ENCODE measurements around the gene SEMA3C. TPM values are rescaled to one million over a fixed set of nuclear protein-coding genes. Genes with fewer than 3 reads are reported as not detected.
A peak's percentile ranks its signal among the peaks of the same experiment; 100 is the strongest.

SEMA3C gene
- total RNA-seq, 2 experiments from 2014 or later: 0.08 TPM

DNA sequence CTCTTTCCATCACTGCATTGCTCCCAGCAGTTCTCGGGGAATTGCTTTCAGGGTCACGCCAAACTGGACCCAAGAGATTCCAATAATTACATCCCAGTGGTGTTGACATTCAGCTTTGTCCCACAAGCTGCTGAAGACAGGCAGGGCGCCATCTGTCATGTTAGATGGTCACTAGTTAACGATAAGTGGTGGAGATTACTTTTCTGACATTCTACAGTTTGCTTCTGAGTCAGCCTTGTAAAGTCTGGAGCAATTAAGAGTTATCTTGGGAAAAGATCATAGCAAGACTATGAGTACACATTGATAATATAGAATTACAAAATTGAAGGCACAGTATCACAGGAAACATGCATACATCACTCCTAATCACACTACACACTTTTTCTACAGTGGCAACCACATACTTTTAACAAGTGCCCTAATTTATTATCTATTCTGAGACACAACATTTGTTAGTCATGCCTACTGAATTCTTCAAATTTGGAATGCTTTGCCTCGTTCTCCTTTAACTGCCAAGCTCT lies 41.9 kb downstream of the SEMA3C start:
- Mint-ChIP-seq H3K9me3 (no peaks in the 10 kb centered on the region), H3K36me3 (ENCODE audit: low read depth) (no peaks in the 10 kb centered on the region), H3K4me3 (no peak overlapping the region), H3K27me3 (no peaks in the 10 kb centered on the region), H3K4me1 (ENCODE audit: low read depth) (no peaks in the 10 kb centered on the region), H3K27ac (no peak overlapping the region)
- Histone ChIP-seq H3K9me3 (ENCODE audit: control insufficient read depth in 1 of 2, insufficient read depth in 1 of 2, low read length in 2 of 2) (peaks cover 0 to 4% of the 10 kb centered on the region in 2 experiments), H3K4me3 (ENCODE audit: low read length) (no peak overlapping the region), H3K27ac (ENCODE audit: low read depth in 1 of 2, low read length in 2 of 2) (no peak overlapping the region), H3K36me3 (ENCODE audit: insufficient read depth, low read length) (no peaks in the 10 kb centered on the region), H3K27me3 (ENCODE audit: control insufficient read depth in 1 of 2, insufficient read depth in 2 of 2, low read length in 2 of 2) (no peaks in the 10 kb centered on the region), H3K4me1 (ENCODE audit: insufficient read depth, low read length) (no peaks in the 10 kb centered on the region)
- POLR2A ChIA-PET: no interaction called here
- DNase-seq: no peak
- TF ChIP-seq, protein P1, sequence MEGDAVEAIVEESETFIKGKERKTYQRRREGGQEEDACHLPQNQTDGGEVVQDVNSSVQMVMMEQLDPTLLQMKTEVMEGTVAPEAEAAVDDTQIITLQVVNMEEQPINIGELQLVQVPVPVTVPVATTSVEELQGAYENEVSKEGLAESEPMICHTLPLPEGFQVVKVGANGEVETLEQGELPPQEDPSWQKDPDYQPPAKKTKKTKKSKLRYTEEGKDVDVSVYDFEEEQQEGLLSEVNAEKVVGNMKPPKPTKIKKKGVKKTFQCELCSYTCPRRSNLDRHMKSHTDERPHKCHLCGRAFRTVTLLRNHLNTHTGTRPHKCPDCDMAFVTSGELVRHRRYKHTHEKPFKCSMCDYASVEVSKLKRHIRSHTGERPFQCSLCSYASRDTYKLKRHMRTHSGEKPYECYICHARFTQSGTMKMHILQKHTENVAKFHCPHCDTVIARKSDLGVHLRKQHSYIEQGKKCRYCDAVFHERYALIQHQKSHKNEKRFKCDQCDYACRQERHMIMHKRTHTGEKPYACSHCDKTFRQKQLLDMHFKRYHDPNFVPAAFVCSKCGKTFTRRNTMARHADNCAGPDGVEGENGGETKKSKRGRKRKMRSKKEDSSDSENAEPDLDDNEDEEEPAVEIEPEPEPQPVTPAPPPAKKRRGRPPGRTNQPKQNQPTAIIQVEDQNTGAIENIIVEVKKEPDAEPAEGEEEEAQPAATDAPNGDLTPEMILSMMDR (IDR thresholded peaks at IDR 0.05): no peak
- CTCF ChIA-PET: no interaction called here
- intact Hi-C loops (cut with DNase I, micrococcal nuclease): no loop called here
- no peak for ATAC-seq (ENCODE audit: poor library complexity)

DNA sequence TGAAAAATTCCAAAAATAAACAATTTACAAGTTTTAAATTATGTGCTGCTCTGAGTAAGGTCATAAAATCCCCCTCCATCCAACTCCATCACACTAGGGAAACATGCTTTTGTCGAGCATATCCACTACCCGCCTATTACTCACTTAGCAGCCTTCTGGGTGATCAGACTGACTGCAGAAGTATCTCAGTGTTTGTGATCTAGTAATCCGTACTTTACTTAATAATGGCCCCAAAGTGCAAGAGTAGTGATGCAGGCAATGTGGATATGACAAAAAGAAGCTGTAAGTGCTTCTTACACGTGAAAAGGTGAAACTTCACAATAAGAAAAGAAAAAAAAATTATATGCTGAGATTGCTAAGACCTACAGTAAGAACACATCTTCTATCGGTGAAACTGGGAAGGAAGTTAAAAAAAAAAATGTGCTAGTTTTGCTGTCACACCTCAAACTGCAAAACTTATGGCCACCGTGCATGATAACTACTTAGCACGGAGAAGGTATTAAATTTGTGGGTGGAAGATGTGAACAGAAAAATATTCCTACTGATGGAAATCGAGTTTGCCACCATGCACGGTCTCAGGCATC lies 43.2 kb downstream of the SEMA3C start:
- no peak overlapping the region for H3K4me3 ChIP-seq (ENCODE audit: low read length)
- no peak for DNase-seq
- H3K9me3 ChIP-seq (ENCODE audit: control insufficient read depth in 1 of 2, insufficient read depth in 1 of 2, low read length in 2 of 2): peaks cover 0 to 4% of the 10 kb centered on the region in 2 experiments
- CTCF ChIA-PET: no interaction called here
- no peaks in the 10 kb centered on the region for H3K27me3 Mint-ChIP-seq
- no peaks in the 10 kb centered on the region for H3K36me3 ChIP-seq (ENCODE audit: insufficient read depth, low read length)
- TF ChIP-seq, protein P1 (IDR thresholded peaks at IDR 0.05): no peak
- intact Hi-C loops (cut with DNase I, micrococcal nuclease): no loop called here
- H3K27ac ChIP-seq (ENCODE audit: low read depth in 1 of 2, low read length in 2 of 2): no peak overlapping the region
- H3K27me3 ChIP-seq (ENCODE audit: control insufficient read depth in 1 of 2, insufficient read depth in 2 of 2, low read length in 2 of 2): no peaks in the 10 kb centered on the region
- no peaks in the 10 kb centered on the region for H3K36me3 Mint-ChIP-seq (ENCODE audit: low read depth)
- H3K4me1 Mint-ChIP-seq (ENCODE audit: low read depth): no peaks in the 10 kb centered on the region
- no peaks in the 10 kb centered on the region for H3K4me1 ChIP-seq (ENCODE audit: insufficient read depth, low read length)
- ATAC-seq (ENCODE audit: poor library complexity): no peak
- no peak overlapping the region for H3K27ac Mint-ChIP-seq
- POLR2A ChIA-PET: no interaction called here
- H3K9me3 Mint-ChIP-seq: peaks cover 4% of the 10 kb centered on the region
- no peak overlapping the region for H3K4me3 Mint-ChIP-seq

DNA sequence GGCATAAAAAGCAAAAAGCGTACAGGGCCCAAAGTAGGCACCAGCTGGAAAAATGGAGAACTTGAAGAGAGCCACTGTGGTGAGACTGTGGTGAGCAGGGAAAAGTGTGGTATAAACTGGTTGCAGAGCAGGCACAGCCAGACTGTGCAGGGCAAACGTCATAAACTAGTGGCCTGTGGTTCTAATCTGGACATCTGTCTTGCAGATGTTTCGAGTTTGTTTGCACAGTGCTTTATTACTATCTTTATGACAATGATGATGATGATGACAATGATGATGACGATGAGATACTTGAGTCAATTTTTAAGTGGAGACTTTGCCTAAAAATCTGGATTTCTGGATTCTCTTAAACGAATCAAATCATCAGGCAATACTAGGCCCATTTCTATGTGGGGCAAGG lies 45.7 kb downstream of the SEMA3C start:
- Histone ChIP-seq H3K27me3 (ENCODE audit: control insufficient read depth in 1 of 2, insufficient read depth in 2 of 2, low read length in 2 of 2) (no peaks in the 10 kb centered on the region), H3K9me3 (ENCODE audit: control insufficient read depth in 1 of 2, insufficient read depth in 1 of 2, low read length in 2 of 2) (peaks cover 0 to 4% of the 10 kb centered on the region in 2 experiments), H3K4me1 (ENCODE audit: insufficient read depth, low read length) (no peaks in the 10 kb centered on the region), H3K36me3 (ENCODE audit: insufficient read depth, low read length) (no peaks in the 10 kb centered on the region), H3K27ac (ENCODE audit: low read depth in 1 of 2, low read length in 2 of 2) (no peak overlapping the region), H3K4me3 (ENCODE audit: low read length) (no peak overlapping the region)
- TF ChIP-seq, protein P1 (IDR thresholded peaks at IDR 0.05): no peak
- H3K27ac Mint-ChIP-seq: no peak overlapping the region
- H3K27me3 Mint-ChIP-seq: no peaks in the 10 kb centered on the region
- no peaks in the 10 kb centered on the region for H3K36me3 Mint-ChIP-seq (ENCODE audit: low read depth)
- no peaks in the 10 kb centered on the region for H3K4me1 Mint-ChIP-seq (ENCODE audit: low read depth)
- H3K4me3 Mint-ChIP-seq: no peak overlapping the region
- peaks cover 4% of the 10 kb centered on the region for H3K9me3 Mint-ChIP-seq
- intact Hi-C loops (cut with DNase I, micrococcal nuclease): no loop called here
- peak in 2 of 14 experiments; percentile 3 to 11 for DNase-seq
- ChIA-PET CTCF (no interaction called here), POLR2A (no interaction called here)
- no peak for ATAC-seq (ENCODE audit: poor library complexity)

Data from CD4-positive, alpha-beta T cell (primary cell).